SK-N-SH (cell line): ENCODE results near the gene GAB2. TPM values are rescaled to one million over a fixed set of nuclear protein-coding genes. Genes with fewer than 3 reads are reported as not detected.

Source experiments
- CTCF ChIA-PET: fragments of 300-600, 350-600 bp; formaldehyde crosslinking; extraction: SDS; loops from one replicate; lab custom pipeline; 2021; lab: Yijun Ruan, JAX
- POLR2A ChIA-PET: fragments of 350-600 bp; sonication (Branson Sonifier 250); formaldehyde crosslinking; extraction: SDS; loops from one replicate; lab custom pipeline; 2020; ENCODE audit warnings: antibody characterized with exemption, inconsistent platforms; lab: Yijun Ruan, JAX
- DNase-seq: peaks from one replicate; pipeline ENCODE4 v3.0.0; 2012
- H2AFZ ChIP-seq: fragments of 200-600 bp; sonication (generic); 2 replicates; pipeline ENCODE4 v1.8.1; 2016; ENCODE audit warnings: antibody characterized with exemption, mild to moderate bottlenecking, low read depth
- H3F3A ChIP-seq: fragments of 200-600 bp; sonication (generic); replicated peaks from 2 replicates; pipeline ENCODE3; 2016; ENCODE audit warnings: antibody characterized with exemption, mild to moderate bottlenecking; ENCODE audit not compliant: insufficient read depth
- H3K27ac ChIP-seq, 2 experiments: fragments of 200-500 bp in 1 of 2; fragments of 200-600 bp in 1 of 2; sonication (Bioruptor generic) in 1 of 2; sonication (generic), shearing (Covaris generic) in 1 of 2; 2 replicates each; pipeline versions ENCODE4 v1.5.1 to v1.6.1; 2014 to 2016; ENCODE audit warnings: low read depth in 2 of 2, inconsistent platforms in 1 of 2, low read length in 1 of 2, mild to moderate bottlenecking in 1 of 2, mixed read lengths in 1 of 2
- H3K27me3 ChIP-seq: fragments of 200-600 bp; sonication (generic), shearing (Covaris generic); 2 replicates; pipeline ENCODE4 v1.6.1; 2016; ENCODE audit warnings: mixed run types; ENCODE audit not compliant: insufficient read depth
- H3K36me3 ChIP-seq, 2 experiments: fragments of 200-500 bp in 1 of 2; fragments of 200-600 bp in 1 of 2; sonication (Bioruptor generic) in 1 of 2; sonication (generic) in 1 of 2; replicated peaks in 1 of 2; 2 replicates each; pipeline versions ENCODE3 to v1.5.1; 2014 to 2016; ENCODE audit warnings: low read length in 1 of 2, mild to moderate bottlenecking in 1 of 2; ENCODE audit not compliant: insufficient read depth in 2 of 2, control insufficient read depth in 1 of 2
- H3K4me1 ChIP-seq, 2 experiments: fragments of 200-500 bp in 1 of 2; fragments of 200-600 bp in 1 of 2; sonication (Bioruptor generic) in 1 of 2; sonication (generic), shearing (Covaris generic) in 1 of 2; 2 replicates each; pipeline versions ENCODE4 v1.5.1 to v1.6.1; 2014 to 2016; ENCODE audit warnings: low read depth in 1 of 2, low read length in 1 of 2, mixed run types in 1 of 2; ENCODE audit not compliant: insufficient read depth in 2 of 2, control insufficient read depth in 1 of 2
- H3K4me2 ChIP-seq: fragments of 200-600 bp; sonication (generic), shearing (Covaris generic); 2 replicates; pipeline ENCODE4 v1.6.1; 2017; ENCODE audit warnings: mixed run types
- H3K4me3 ChIP-seq, 2 experiments: fragments of 200-500 bp in 1 of 2; fragments of 200-600 bp in 1 of 2; sonication (Bioruptor generic) in 1 of 2; sonication (generic), shearing (Covaris generic) in 1 of 2; 2 replicates each; pipeline versions ENCODE4 v1.5.1 to v1.8.1; 2014 to 2016; ENCODE audit warnings: low read depth in 2 of 2, inconsistent platforms in 1 of 2, low read length in 1 of 2, mild to moderate bottlenecking in 1 of 2, mixed read lengths in 1 of 2, moderate library complexity in 1 of 2
- H3K79me2 ChIP-seq: fragments of 200-600 bp; sonication (generic); 2 replicates; pipeline ENCODE4 v1.8.1; 2017; ENCODE audit warnings: mild to moderate bottlenecking; ENCODE audit not compliant: insufficient read depth
- H3K9ac ChIP-seq: fragments of 200-600 bp; sonication (generic); 2 replicates; pipeline ENCODE4 v1.6.1; 2017; ENCODE audit warnings: mixed run types
- H3K9me2 ChIP-seq: fragments of 200-600 bp; sonication (generic); 2 replicates; pipeline ENCODE4 v1.6.1; 2017; ENCODE audit warnings: mixed run types
- H3K9me3 ChIP-seq: fragments of 200-600 bp; sonication (generic); 2 replicates; pipeline ENCODE4 v1.6.1; 2017; ENCODE audit warnings: mixed run types, mild to moderate bottlenecking, moderate library complexity
- H4K20me1 ChIP-seq: fragments of 200-600 bp; sonication (generic); 2 replicates; pipeline ENCODE4 v1.6.1; 2017; ENCODE audit warnings: mild to moderate bottlenecking, mixed run types; ENCODE audit not compliant: insufficient read depth
- CHD2 ChIP-seq: fragments of 150-350 bp; IDR thresholded peaks from 2 replicates; pipeline ENCODE4 v1.6.1; 2018; ENCODE audit warnings: low read length; ENCODE audit not compliant: partially characterized antibody
- CTCF ChIP-seq: fragments of 200-600 bp; sonication (generic); IDR thresholded peaks from 2 replicates; pipeline ENCODE4 v1.6.1; 2017; ENCODE audit warnings: antibody characterized with exemption, mild to moderate bottlenecking, moderate library complexity
- ELF1 ChIP-seq: IDR thresholded peaks from 2 replicates; pipeline ENCODE4 v1.4.0; 2012
- EZH2phosphoT487 ChIP-seq: fragments of 200-600 bp; sonication (generic); IDR thresholded peaks from 2 replicates; pipeline ENCODE4 v1.6.1; 2017; ENCODE audit warnings: low read depth, mixed run types, mild to moderate bottlenecking, antibody characterized with exemption, moderate library complexity, borderline replicate concordance
- MEF2A ChIP-seq: IDR thresholded peaks from 2 replicates; pipeline ENCODE4 v1.4.0; 2012; ENCODE audit warnings: low read depth, borderline replicate concordance
- MXI1 ChIP-seq: IDR thresholded peaks from 2 replicates; pipeline ENCODE4 v1.6.1; 2012; ENCODE audit warnings: mild to moderate bottlenecking, low read depth, low read length, improper control_type of control experiment
- NFIC ChIP-seq: IDR thresholded peaks from 2 replicates; pipeline ENCODE4 v1.4.0; 2012; ENCODE audit warnings: borderline replicate concordance
- RAD21 ChIP-seq: IDR thresholded peaks from 2 replicates; pipeline ENCODE4 v1.6.1; 2012; ENCODE audit warnings: mild to moderate bottlenecking, low read length
- RFX5 ChIP-seq: IDR thresholded peaks from 2 replicates; pipeline ENCODE4 v1.6.1; 2012; ENCODE audit warnings: mild to moderate bottlenecking, improper control_type of control experiment, low read length
- SMC3 ChIP-seq: IDR thresholded peaks from 2 replicates; pipeline ENCODE4 v1.6.1; 2012; ENCODE audit warnings: low read depth, low read length, improper control_type of control experiment
- TAF1 ChIP-seq: IDR thresholded peaks from 2 replicates; pipeline ENCODE4 v1.6.1; 2012; ENCODE audit warnings: low read depth, mild to moderate bottlenecking, low read length, moderate library complexity, borderline replicate concordance
- TCF12 ChIP-seq: IDR thresholded peaks from 2 replicates; pipeline ENCODE4 v1.4.0; 2012
- TEAD4 ChIP-seq: IDR thresholded peaks from 2 replicates; pipeline ENCODE4 v1.4.0; 2012; ENCODE audit warnings: mild to moderate bottlenecking, borderline replicate concordance; ENCODE audit not compliant: insufficient read depth
- USF1 ChIP-seq: IDR thresholded peaks from 2 replicates; pipeline ENCODE4 v1.4.0; 2012; ENCODE audit warnings: low read depth, borderline replicate concordance
- WGBS: methylation state at CpG from one replicate; pipeline ENCODE4 v1.1.6; 2017; ENCODE audit warnings: low lambda C conversion rate; 5-methylcytosine and 5-hydroxymethylcytosine counted together
- polyA plus RNA-seq, 3 experiments: library from polyadenylated mRNA; depleted of rRNA; stranded (reverse); fragments of >200 nt; gene quantifications; 2 replicates each; pipeline ENCODE4 v1.2.3, GENCODE V29; 2012
- TF ChIP-seq, protein P1 (sequence below): IDR thresholded peaks from 2 replicates; pipeline ENCODE4 v1.4.0; 2012; ENCODE audit warnings: low read depth
- TF ChIP-seq, protein P2 (sequence below): IDR thresholded peaks from 2 replicates; pipeline ENCODE4 v1.4.0; 2012; ENCODE audit warnings: low read depth, borderline replicate concordance
- TF ChIP-seq, protein P3 (sequence below): IDR thresholded peaks from 2 replicates; pipeline ENCODE4; 2012

Gene GAB2
- polyA plus RNA-seq, 1 of the 3 experiments (the other 2 are of a cell fraction), result 5.6 TPM

GRCh38 chr11:78408619-78409018 is 9.0 kb downstream of the GAB2 start:
- Histone ChIP-seq H3K9ac (no peak overlapping the region), H3K4me2 (no peak overlapping the region), H2AFZ (no peak overlapping the region), H3F3A (no peaks in the 10 kb centered on the region), H4K20me1 (no peaks in the 10 kb centered on the region), H3K27ac (no peak overlapping the region), H3K36me3 (peaks cover 0 to 8% of the 10 kb centered on the region in 2 experiments), H3K4me1 (no peaks in the 10 kb centered on the region), H3K9me3 (peaks cover 11% of the 10 kb centered on the region), H3K79me2 (peaks cover 78% of the 10 kb centered on the region), H3K4me3 (no peak overlapping the region), H3K9me2 (no peaks in the 10 kb centered on the region), H3K27me3 (no peaks in the 10 kb centered on the region)
- POLR2A ChIA-PET, result no interaction called here
- TF ChIP-seq ELF1, result no peak
- TF ChIP-seq RFX5, result no peak
- TF ChIP-seq, protein P1, sequence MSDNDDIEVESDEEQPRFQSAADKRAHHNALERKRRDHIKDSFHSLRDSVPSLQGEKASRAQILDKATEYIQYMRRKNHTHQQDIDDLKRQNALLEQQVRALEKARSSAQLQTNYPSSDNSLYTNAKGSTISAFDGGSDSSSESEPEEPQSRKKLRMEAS, result no peak
- TF ChIP-seq, protein P2, sequence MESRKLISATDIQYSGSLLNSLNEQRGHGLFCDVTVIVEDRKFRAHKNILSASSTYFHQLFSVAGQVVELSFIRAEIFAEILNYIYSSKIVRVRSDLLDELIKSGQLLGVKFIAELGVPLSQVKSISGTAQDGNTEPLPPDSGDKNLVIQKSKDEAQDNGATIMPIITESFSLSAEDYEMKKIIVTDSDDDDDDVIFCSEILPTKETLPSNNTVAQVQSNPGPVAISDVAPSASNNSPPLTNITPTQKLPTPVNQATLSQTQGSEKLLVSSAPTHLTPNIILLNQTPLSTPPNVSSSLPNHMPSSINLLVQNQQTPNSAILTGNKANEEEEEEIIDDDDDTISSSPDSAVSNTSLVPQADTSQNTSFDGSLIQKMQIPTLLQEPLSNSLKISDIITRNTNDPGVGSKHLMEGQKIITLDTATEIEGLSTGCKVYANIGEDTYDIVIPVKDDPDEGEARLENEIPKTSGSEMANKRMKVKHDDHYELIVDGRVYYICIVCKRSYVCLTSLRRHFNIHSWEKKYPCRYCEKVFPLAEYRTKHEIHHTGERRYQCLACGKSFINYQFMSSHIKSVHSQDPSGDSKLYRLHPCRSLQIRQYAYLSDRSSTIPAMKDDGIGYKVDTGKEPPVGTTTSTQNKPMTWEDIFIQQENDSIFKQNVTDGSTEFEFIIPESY, result no peak
- TF ChIP-seq MXI1, result no peak
- no peak for TF ChIP-seq CTCF
- no peak for TF ChIP-seq EZH2phosphoT487
- TF ChIP-seq CHD2, result no peak
- TF ChIP-seq RAD21, result no peak
- TF ChIP-seq, protein P3, sequence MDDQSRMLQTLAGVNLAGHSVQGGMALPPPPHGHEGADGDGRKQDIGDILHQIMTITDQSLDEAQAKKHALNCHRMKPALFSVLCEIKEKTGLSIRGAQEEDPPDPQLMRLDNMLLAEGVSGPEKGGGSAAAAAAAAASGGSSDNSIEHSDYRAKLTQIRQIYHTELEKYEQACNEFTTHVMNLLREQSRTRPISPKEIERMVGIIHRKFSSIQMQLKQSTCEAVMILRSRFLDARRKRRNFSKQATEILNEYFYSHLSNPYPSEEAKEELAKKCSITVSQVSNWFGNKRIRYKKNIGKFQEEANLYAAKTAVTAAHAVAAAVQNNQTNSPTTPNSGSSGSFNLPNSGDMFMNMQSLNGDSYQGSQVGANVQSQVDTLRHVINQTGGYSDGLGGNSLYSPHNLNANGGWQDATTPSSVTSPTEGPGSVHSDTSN, result no peak
- no peak for TF ChIP-seq SMC3
- no peak for TF ChIP-seq TAF1
- no peak for TF ChIP-seq TCF12
- no peak for TF ChIP-seq NFIC
- no peak for TF ChIP-seq MEF2A
- no peak for TF ChIP-seq TEAD4
- TF ChIP-seq USF1, result no peak
- WGBS, result 94% methylated on average over 3 of the region's 3 CpGs
- CTCF ChIA-PET, result no interaction called here
- no peak for DNase-seq
